HG03442 (cell line): ENCODE measurements around the gene DHH.
"Not testable (repeated sequence)": the region's sequence is repeated elsewhere in the genome, so short reads cannot be mapped to it uniquely, and the experiment has no call there.

ENCODE experiments used
- ATAC-seq: cut with Tn5 transposase; IDR thresholded peaks from one replicate; pipeline ENCODE4 v1.9.1; 2021; ENCODE audit warnings: mild to moderate bottlenecking, moderate library complexity; ENCODE audit not compliant: unreplicated experiment

DHH gene

GRCh38 chr12:49079793-49080192 lies 14.8 kb downstream of the DHH start:
- ATAC-seq, result no peak

- no peak for ATAC-seq
Observed at GRCh38 chr12:49070971-49071370, 23.6 kb downstream of the DHH start.

- ATAC-seq, result peak; percentile 98
Observed at GRCh38 chr12:49069507-49070346, 24.9 kb downstream of the DHH start, which contains the start of gene RHEBL1. RHEBL1 (minus strand) TSS chr12:49069979; CDS start chr12:49069785, 194 bp downstream.

GRCh38 chr12:49068879-49069506 lies 25.6 kb downstream of the DHH start:
- ATAC-seq, result no peak

GRCh38 chr12:49066120-49066519 lies 28.5 kb downstream of the DHH start:
- no peak for ATAC-seq

- no peak for ATAC-seq
Observed at GRCh38 chr12:49064767-49065152, 29.8 kb downstream of the DHH start.

GRCh38 chr12:49061916-49062315 lies 32.7 kb downstream of the DHH start:
- not testable (repeated sequence) for ATAC-seq

- ATAC-seq, result no peak
Observed at GRCh38 chr12:49061157-49061650, 33.4 kb downstream of the DHH start.

GRCh38 chr12:49060237-49061156 lies 34.1 kb downstream of the DHH start, which contains the start of gene KMT2D:
KMT2D (minus strand) TSS chr12:49060794; CDS start chr12:49055324, 5,470 bp downstream.
- ATAC-seq, result peak; percentile 46

GRCh38 chr12:49059299-49060171 lies 35.1 kb downstream of the DHH start:
- ATAC-seq, result peak; percentile 18

GRCh38 chr12:49059045-49059298 lies 35.6 kb downstream of the DHH start:
- ATAC-seq, result no peak

- ATAC-seq, result no peak
Observed at GRCh38 chr12:49058366-49059044, 36.1 kb downstream of the DHH start.

GRCh38 chr12:49057888-49058287 lies 36.7 kb downstream of the DHH start:
- ATAC-seq, result no peak

- ATAC-seq, result peak; percentile 59
Observed at GRCh38 chr12:49055978-49056754, 38.4 kb downstream of the DHH start.

GRCh38 chr12:49055092-49055491 lies 39.5 kb downstream of the DHH start:
- no peak for ATAC-seq

GRCh38 chr12:49054524-49054923 lies 40.1 kb downstream of the DHH start:
- no peak for ATAC-seq

GRCh38 chr12:49054096-49054495 lies 40.5 kb downstream of the DHH start:
- ATAC-seq, result no peak

GRCh38 chr12:49052451-49053208 lies 42.0 kb downstream of the DHH start:
- no peak for ATAC-seq
